Keratinocyte (primary cell): ENCODE data around the gene STMN3.

Source experiments
- EZH2 ChIP-seq: IDR thresholded peaks from one replicate; pipeline ENCODE4 v1.6.1; 2012; ENCODE audit warnings: inconsistent platforms, mild to moderate bottlenecking, low read length, moderate library complexity
- TF ChIP-seq, protein P1 (sequence below), 3 experiments: IDR thresholded peaks in 1 of 3; conservative IDR thresholded peaks in 1 of 3; optimal IDR thresholded peaks in 1 of 3; 2 replicates in 2 of 3; 3 replicates in 1 of 3; pipeline versions ENCODE3 to v1.5.1; 2011; ENCODE audit warnings: low read length in 3 of 3, mild to moderate bottlenecking in 3 of 3, moderate library complexity in 2 of 3, control low read depth in 1 of 3, inconsistent platforms in 1 of 3; ENCODE audit not compliant: insufficient read depth in 2 of 3; ENCODE audit errors: extremely low read depth in 1 of 3

DNA sequence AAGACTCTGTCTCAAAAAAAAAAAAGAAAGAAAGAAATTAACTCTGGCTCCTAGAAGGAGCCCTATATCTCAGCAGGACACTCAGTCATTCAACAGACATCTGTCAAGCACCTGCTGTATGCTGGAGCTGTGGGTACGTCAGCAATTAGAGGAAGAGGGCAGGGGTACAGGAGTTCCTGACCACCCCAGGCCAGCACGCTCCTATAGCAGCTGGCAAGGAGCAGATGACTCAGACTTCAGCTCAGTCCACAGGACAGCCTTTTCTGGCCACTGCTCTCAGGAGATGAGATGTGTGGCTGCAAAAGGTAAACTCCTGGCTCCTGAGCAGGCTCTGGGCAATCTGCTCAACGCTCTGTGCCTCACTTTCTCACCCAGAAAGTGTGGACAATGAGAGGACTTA, 3.2 kb upstream of the STMN3 start:
- TF ChIP-seq EZH2: no peak
- TF ChIP-seq, protein P1, sequence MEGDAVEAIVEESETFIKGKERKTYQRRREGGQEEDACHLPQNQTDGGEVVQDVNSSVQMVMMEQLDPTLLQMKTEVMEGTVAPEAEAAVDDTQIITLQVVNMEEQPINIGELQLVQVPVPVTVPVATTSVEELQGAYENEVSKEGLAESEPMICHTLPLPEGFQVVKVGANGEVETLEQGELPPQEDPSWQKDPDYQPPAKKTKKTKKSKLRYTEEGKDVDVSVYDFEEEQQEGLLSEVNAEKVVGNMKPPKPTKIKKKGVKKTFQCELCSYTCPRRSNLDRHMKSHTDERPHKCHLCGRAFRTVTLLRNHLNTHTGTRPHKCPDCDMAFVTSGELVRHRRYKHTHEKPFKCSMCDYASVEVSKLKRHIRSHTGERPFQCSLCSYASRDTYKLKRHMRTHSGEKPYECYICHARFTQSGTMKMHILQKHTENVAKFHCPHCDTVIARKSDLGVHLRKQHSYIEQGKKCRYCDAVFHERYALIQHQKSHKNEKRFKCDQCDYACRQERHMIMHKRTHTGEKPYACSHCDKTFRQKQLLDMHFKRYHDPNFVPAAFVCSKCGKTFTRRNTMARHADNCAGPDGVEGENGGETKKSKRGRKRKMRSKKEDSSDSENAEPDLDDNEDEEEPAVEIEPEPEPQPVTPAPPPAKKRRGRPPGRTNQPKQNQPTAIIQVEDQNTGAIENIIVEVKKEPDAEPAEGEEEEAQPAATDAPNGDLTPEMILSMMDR (optimal IDR thresholded peaks at IDR 0.05 in 1 of 3, IDR thresholded peaks at IDR 0.05 in 1 of 3, conservative IDR thresholded peaks at IDR 0.05 in 1 of 3; ENCODE audit: extremely low read depth in 1 of 3, insufficient read depth in 2 of 3, low read length in 3 of 3): no peak
